ENCODE data around the gene TRAK2.
"Not testable (repeated sequence)": the region's sequence is repeated elsewhere in the genome, so short reads cannot be mapped to it uniquely, and the experiment has no call there.

The TRAK2 gene

GRCh38 chr2:201448701-201449100 is 2.6 kb downstream of the TRAK2 start:
- Histone ChIP-seq H3K9me3 (ENCODE audit: insufficient read depth, low read depth, low read length) (no peaks in the 10 kb centered on the region), H3K4me1 (ENCODE audit: insufficient read depth, low read length) (peaks cover 5% of the 10 kb centered on the region; the same call in 1 of the 2 replicates), H3K36me3 (ENCODE audit: insufficient read depth, low read length) (0 out of 2 replicates have a peak, but pooled peaks cover 4% of the 10 kb centered on the region), H3K9ac (ENCODE audit: low read depth, low read length) (no peak overlapping the region), H3K27me3 (ENCODE audit: insufficient read depth, low read length) (no peaks in the 10 kb centered on the region), H3K27ac (ENCODE audit: low read depth, low read length) (no peak overlapping the region), H3K4me3 (ENCODE audit: low read length) (no peak overlapping the region)
- WGBS = 94% methylated on average over 4 of the region's 4 CpGs

DNA sequence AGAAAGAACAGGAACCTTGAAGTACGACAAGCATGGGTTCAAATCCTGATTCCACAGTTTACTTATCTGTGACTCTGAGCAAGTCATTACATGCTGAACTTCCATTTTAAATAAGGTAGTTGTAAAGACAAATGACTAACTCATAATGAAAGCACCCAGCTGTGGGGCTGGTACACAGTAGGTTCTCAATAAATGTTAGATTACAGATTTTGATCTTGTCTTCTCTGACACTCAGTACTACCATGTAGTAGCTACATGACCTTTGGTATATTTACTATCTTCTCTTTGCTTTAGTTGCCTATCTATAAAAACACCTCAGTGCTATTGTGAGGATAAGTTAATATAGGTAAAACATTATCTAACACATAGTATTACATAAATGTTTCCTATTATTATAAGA is 3.2 kb downstream of the TRAK2 start:
- peaks cover 5% of the 10 kb centered on the region; the same call in 1 of the 2 replicates for H3K4me1 ChIP-seq (ENCODE audit: insufficient read depth, low read length)
- H3K4me3 ChIP-seq (ENCODE audit: low read length) = no peak overlapping the region
- 86% methylated on average over 1 of the region's 1 CpG for WGBS
- H3K9ac ChIP-seq (ENCODE audit: low read depth, low read length) = no peak overlapping the region
- 0 out of 2 replicates have a peak, but pooled peaks cover 4% of the 10 kb centered on the region for H3K36me3 ChIP-seq (ENCODE audit: insufficient read depth, low read length)
- no peaks in the 10 kb centered on the region for H3K9me3 ChIP-seq (ENCODE audit: insufficient read depth, low read depth, low read length)
- H3K27ac ChIP-seq (ENCODE audit: low read depth, low read length) = no peak overlapping the region
- H3K27me3 ChIP-seq (ENCODE audit: insufficient read depth, low read length) = no peaks in the 10 kb centered on the region

- H3K4me3 ChIP-seq (ENCODE audit: low read length) = no peak overlapping the region
- WGBS = 95% methylated on average over 1 of the region's 1 CpG
- H3K27ac ChIP-seq (ENCODE audit: low read depth, low read length) = no peak overlapping the region
- no peaks in the 10 kb centered on the region for H3K9me3 ChIP-seq (ENCODE audit: insufficient read depth, low read depth, low read length)
- no peaks in the 10 kb centered on the region for H3K27me3 ChIP-seq (ENCODE audit: insufficient read depth, low read length)
- H3K4me1 ChIP-seq (ENCODE audit: insufficient read depth, low read length) = peaks cover 5% of the 10 kb centered on the region; the same call in 1 of the 2 replicates
- no peak overlapping the region for H3K9ac ChIP-seq (ENCODE audit: low read depth, low read length)
- 0 out of 2 replicates have a peak, but pooled peaks cover 4% of the 10 kb centered on the region for H3K36me3 ChIP-seq (ENCODE audit: insufficient read depth, low read length)
Observed at GRCh38 chr2:201447086-201447485, 4.2 kb downstream of the TRAK2 start.

DNA sequence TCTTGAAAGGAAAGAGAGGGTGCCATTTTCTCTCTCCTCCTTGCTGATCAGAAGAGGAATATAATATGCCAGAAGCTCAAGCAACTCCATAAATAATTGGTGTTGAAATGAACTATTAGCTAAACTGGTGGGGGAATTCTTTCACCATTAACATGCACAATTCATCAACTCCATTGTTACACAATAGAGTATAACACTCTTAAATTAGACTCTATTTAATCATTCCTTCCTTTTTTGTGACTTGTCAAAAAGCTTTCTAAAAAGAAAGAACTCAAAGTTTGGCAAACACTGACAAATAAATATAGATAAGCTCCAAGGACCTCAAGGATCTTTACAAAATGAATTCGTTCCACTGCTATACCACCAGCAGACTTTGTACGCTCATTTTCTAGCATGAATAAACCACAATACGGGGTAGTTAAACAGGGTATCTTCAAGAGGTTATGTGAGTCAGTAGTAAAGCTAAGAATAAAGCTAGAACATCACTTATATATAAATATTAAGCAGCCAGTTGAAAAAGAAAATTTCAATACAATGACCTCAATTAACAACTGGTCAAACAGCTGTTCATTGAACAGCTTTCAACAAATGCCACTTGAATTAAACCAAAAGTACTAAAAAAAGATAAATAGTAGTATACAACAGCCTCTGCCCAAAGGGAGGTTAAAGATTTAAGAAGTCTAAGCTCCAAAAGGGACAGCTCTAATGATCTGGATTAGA is 6.4 kb downstream of the TRAK2 start:
- no peaks in the 10 kb centered on the region for H3K9me3 ChIP-seq (ENCODE audit: insufficient read depth, low read depth, low read length)
- 91% methylated on average over 2 of the region's 3 CpGs for WGBS

GRCh38 chr2:201441409-201441808 is 9.8 kb downstream of the TRAK2 start:
- WGBS = 94% methylated on average over 7 of the region's 7 CpGs
- Histone ChIP-seq H3K9ac (ENCODE audit: low read depth, low read length) (no peak overlapping the region), H3K4me1 (ENCODE audit: insufficient read depth, low read length) (no peaks in the 10 kb centered on the region), H3K36me3 (ENCODE audit: insufficient read depth, low read length) (no peaks in the 10 kb centered on the region), H3K27ac (ENCODE audit: low read depth, low read length) (no peak overlapping the region), H3K4me3 (ENCODE audit: low read length) (no peak overlapping the region), H3K27me3 (ENCODE audit: insufficient read depth, low read length) (no peaks in the 10 kb centered on the region), H3K9me3 (ENCODE audit: insufficient read depth, low read depth, low read length) (no peaks in the 10 kb centered on the region)

More for the DNA sequence above, 6.4 kb downstream of the TRAK2 start:
- Histone ChIP-seq H3K27ac (ENCODE audit: low read depth, low read length) (no peak overlapping the region), H3K4me1 (ENCODE audit: insufficient read depth, low read length) (no peaks in the 10 kb centered on the region), H3K27me3 (ENCODE audit: insufficient read depth, low read length) (no peaks in the 10 kb centered on the region), H3K9ac (ENCODE audit: low read depth, low read length) (no peak overlapping the region), H3K4me3 (ENCODE audit: low read length) (no peak overlapping the region), H3K36me3 (ENCODE audit: insufficient read depth, low read length) (0 out of 2 replicates have a peak, but pooled peaks cover 4% of the 10 kb centered on the region)

GRCh38 chr2:201440182-201440581 is 11.1 kb downstream of the TRAK2 start:
- Histone ChIP-seq H3K36me3 (ENCODE audit: insufficient read depth, low read length) (no peaks in the 10 kb centered on the region), H3K9ac (ENCODE audit: low read depth, low read length) (no peak overlapping the region), H3K27me3 (ENCODE audit: insufficient read depth, low read length) (no peaks in the 10 kb centered on the region), H3K9me3 (ENCODE audit: insufficient read depth, low read depth, low read length) (no peaks in the 10 kb centered on the region), H3K4me3 (ENCODE audit: low read length) (no peak overlapping the region), H3K27ac (ENCODE audit: low read depth, low read length) (no peak overlapping the region), H3K4me1 (ENCODE audit: insufficient read depth, low read length) (no peaks in the 10 kb centered on the region)
- WGBS = 79% methylated on average over 1 of the region's 1 CpG

- not testable (repeated sequence) for H3K4me3 ChIP-seq (ENCODE audit: low read length); H3K27ac ChIP-seq (ENCODE audit: low read depth, low read length); H3K9me3 ChIP-seq (ENCODE audit: insufficient read depth, low read depth, low read length); H3K36me3 ChIP-seq (ENCODE audit: insufficient read depth, low read length); H3K4me1 ChIP-seq (ENCODE audit: insufficient read depth, low read length); H3K9ac ChIP-seq (ENCODE audit: low read depth, low read length); H3K27me3 ChIP-seq (ENCODE audit: insufficient read depth, low read length)
- 92% methylated on average over 1 of the region's 3 CpGs for WGBS
Observed at GRCh38 chr2:201439336-201439922, 11.8 kb downstream of the TRAK2 start.

DNA sequence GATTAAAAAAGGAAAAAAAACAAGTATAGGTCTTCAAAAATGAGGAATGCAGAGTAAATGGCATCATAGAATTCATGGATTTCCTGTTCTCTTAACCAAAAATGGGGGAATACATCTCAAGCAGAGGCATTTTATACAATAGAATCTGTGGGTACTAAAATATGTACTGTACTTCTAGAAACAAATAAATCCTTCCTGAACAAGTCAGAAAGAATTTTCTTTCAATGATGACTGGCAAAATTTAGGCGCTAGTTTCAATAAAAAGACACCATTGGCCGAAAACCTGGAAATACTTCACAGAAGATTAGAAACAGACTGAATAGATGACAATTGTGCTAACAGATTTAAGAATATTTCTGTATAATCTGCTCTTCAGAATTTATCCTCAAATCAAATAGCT is 15.1 kb downstream of the TRAK2 start:
- Histone ChIP-seq H3K4me1 (ENCODE audit: insufficient read depth, low read length) (no peaks in the 10 kb centered on the region), H3K27ac (ENCODE audit: low read depth, low read length) (no peak overlapping the region), H3K4me3 (ENCODE audit: low read length) (no peak overlapping the region), H3K36me3 (ENCODE audit: insufficient read depth, low read length) (no peaks in the 10 kb centered on the region; the same call in 1 of the 2 replicates), H3K9me3 (ENCODE audit: insufficient read depth, low read depth, low read length) (peaks cover 2% of the 10 kb centered on the region; the same call in 1 of the 2 replicates), H3K27me3 (ENCODE audit: insufficient read depth, low read length) (no peaks in the 10 kb centered on the region), H3K9ac (ENCODE audit: low read depth, low read length) (no peak overlapping the region)
- 100% methylated on average over 2 of the region's 2 CpGs for WGBS

- no peaks in the 10 kb centered on the region; the same call in 1 of the 2 replicates for H3K36me3 ChIP-seq (ENCODE audit: insufficient read depth, low read length)
- H3K4me3 ChIP-seq (ENCODE audit: low read length) = no peak overlapping the region
- H3K9ac ChIP-seq (ENCODE audit: low read depth, low read length) = no peak overlapping the region
- H3K27ac ChIP-seq (ENCODE audit: low read depth, low read length) = no peak overlapping the region
- 83% methylated on average over 11 of the region's 11 CpGs for WGBS
- peaks cover 11% of the 10 kb centered on the region for H3K9me3 ChIP-seq (ENCODE audit: insufficient read depth, low read depth, low read length)
- H3K4me1 ChIP-seq (ENCODE audit: insufficient read depth, low read length) = no peaks in the 10 kb centered on the region
- H3K27me3 ChIP-seq (ENCODE audit: insufficient read depth, low read length) = no peaks in the 10 kb centered on the region
Observed at GRCh38 chr2:201433394-201433995, 17.8 kb downstream of the TRAK2 start.

GRCh38 chr2:201432621-201433393 is 18.5 kb downstream of the TRAK2 start:
- Histone ChIP-seq H3K9me3 (ENCODE audit: insufficient read depth, low read depth, low read length) (peaks cover 11% of the 10 kb centered on the region), H3K27ac (ENCODE audit: low read depth, low read length) (no peak overlapping the region), H3K27me3 (ENCODE audit: insufficient read depth, low read length) (no peaks in the 10 kb centered on the region), H3K36me3 (ENCODE audit: insufficient read depth, low read length) (no peaks in the 10 kb centered on the region; the same call in 1 of the 2 replicates), H3K4me3 (ENCODE audit: low read length) (no peak overlapping the region), H3K4me1 (ENCODE audit: insufficient read depth, low read length) (no peaks in the 10 kb centered on the region), H3K9ac (ENCODE audit: low read depth, low read length) (no peak overlapping the region)
- WGBS = 94% methylated on average over 4 of the region's 5 CpGs
